GM18907 (cell line): ENCODE data around the gene SLC8B1.

Experiments used
- ATAC-seq: cut with Tn5 transposase; IDR thresholded peaks from one replicate; pipeline ENCODE4 v1.9.1; 2021; ENCODE audit warnings: mild to moderate bottlenecking, moderate library complexity; ENCODE audit not compliant: unreplicated experiment

SLC8B1 gene

GRCh38 chr12:113296557-113297213 lies 38.2 kb downstream of the SLC8B1 start:
- no peak for ATAC-seq

GRCh38 chr12:113295886-113296556 lies 38.9 kb downstream of the SLC8B1 start:
- no peak for ATAC-seq

- ATAC-seq: no peak
Measured at GRCh38 chr12:113293100-113293499, 41.8 kb downstream of the SLC8B1 start.

GRCh38 chr12:113292547-113292946 lies 42.4 kb downstream of the SLC8B1 start:
- no peak for ATAC-seq

- ATAC-seq: no peak
Measured at GRCh38 chr12:113292091-113292490, 42.8 kb downstream of the SLC8B1 start.

GRCh38 chr12:113291586-113291985 lies 43.3 kb downstream of the SLC8B1 start:
- no peak for ATAC-seq

GRCh38 chr12:113290506-113290905 lies 44.4 kb downstream of the SLC8B1 start:
- no peak for ATAC-seq

GRCh38 chr12:113289361-113289760 lies 45.5 kb downstream of the SLC8B1 start:
- no peak for ATAC-seq

- ATAC-seq: no peak
Measured at GRCh38 chr12:113287899-113288282, 47.0 kb downstream of the SLC8B1 start.

- ATAC-seq: no peak
Measured at GRCh38 chr12:113287146-113287898, 47.6 kb downstream of the SLC8B1 start.

- ATAC-seq: no peak
Measured at GRCh38 chr12:113286712-113287111, 48.2 kb downstream of the SLC8B1 start.

- no peak for ATAC-seq
Measured at GRCh38 chr12:113285679-113286610, 49.0 kb downstream of the SLC8B1 start.

- no peak for ATAC-seq
Measured at GRCh38 chr12:113284751-113285150, 50.2 kb downstream of the SLC8B1 start.

GRCh38 chr12:113278633-113279032 lies 56.3 kb downstream of the SLC8B1 start:
- no peak for ATAC-seq

- ATAC-seq: no peak
Measured at GRCh38 chr12:113278141-113278540, 56.8 kb downstream of the SLC8B1 start.

GRCh38 chr12:113277511-113277910 lies 57.4 kb downstream of the SLC8B1 start:
- ATAC-seq: no peak

GRCh38 chr12:113276946-113277500 lies 57.9 kb downstream of the SLC8B1 start:
- no peak for ATAC-seq

- ATAC-seq: no peak
Measured at GRCh38 chr12:113276306-113276705, 58.6 kb downstream of the SLC8B1 start.

- ATAC-seq: no peak
Measured at GRCh38 chr12:113274848-113275247, 60.1 kb downstream of the SLC8B1 start.

- ATAC-seq: no peak
Measured at GRCh38 chr12:113273053-113273725, 61.7 kb downstream of the SLC8B1 start.
